Right forelimb (tissue), 1 donor: Measurements from ENCODE around the gene DMRTB1.
A peak's percentile ranks its signal among the peaks of the same experiment; 100 is the strongest.

Experiments
- DNase-seq: peaks from one replicate; pipeline ENCODE4 v3.0.0-alpha.2; 2018

Gene DMRTB1

GRCh38 chr1:53511323-53511932 lies 52.2 kb downstream of the DMRTB1 start:
- DNase-seq: no peak

- peak; percentile 67 for DNase-seq
Measured at GRCh38 chr1:53511933-53512806, 53.0 kb downstream of the DMRTB1 start.

- DNase-seq: no peak
Measured at GRCh38 chr1:53512807-53513755, 53.9 kb downstream of the DMRTB1 start.

GRCh38 chr1:53513846-53514245 lies 54.6 kb downstream of the DMRTB1 start:
- no peak for DNase-seq

GRCh38 chr1:53514436-53514835 lies 55.2 kb downstream of the DMRTB1 start:
- DNase-seq: no peak

GRCh38 chr1:53516181-53516580 lies 57.0 kb downstream of the DMRTB1 start:
- no peak for DNase-seq
